Lower leg skin (tissue), 4 donors: ENCODE data around the gene ZBTB32. TPM values are rescaled to one million over a fixed set of nuclear protein-coding genes. Genes with fewer than 3 reads are reported as not detected.

Experiments
- DNase-seq, 2 donors: peaks; one replicate each; pipeline ENCODE4 v3.0.0-alpha.2; 2019; ENCODE audit warnings: low spot score in 2 of 2
- H3K4me3 ChIP-seq: fragments of 200-600 bp; sonication (generic); 2 replicates; pipeline ENCODE4 v1.5.1; 2017; ENCODE audit warnings: mild to moderate bottlenecking, low read depth; ENCODE audit not compliant: poor library complexity, severe bottlenecking
- POLR2A ChIP-seq, 2 donors: fragments of 450-650 bp; IDR thresholded peaks; one replicate each; pipeline ENCODE4 v1.6.1; 2016 to 2017; ENCODE audit warnings: antibody characterized with exemption in 2 of 2, mild to moderate bottlenecking in 1 of 2, moderate library complexity in 1 of 2
- WGBS, 2 donors: methylation state at CpG; one replicate each; pipeline ENCODE4 v1.1.5; 2018; 5-methylcytosine and 5-hydroxymethylcytosine counted together
- intact Hi-C: fragments of 100-400 bp; cut with DNase I; formaldehyde crosslinking; loops from one replicate; pipeline ENCODE4 v1.15.0; 2023; ENCODE audit warnings: low total_unique reads
- total RNA-seq, 4 donors: library from RNA; depleted of rRNA; stranded (reverse); fragments of >200 nt; gene quantifications; one replicate each; pipeline ENCODE4 v1.1.0, GENCODE V29; 2016
- TF ChIP-seq, protein P1 (sequence below), 3 donors: fragments of 450-650 bp; IDR thresholded peaks; one replicate each; pipeline ENCODE4 v1.5.1; 2016; ENCODE audit warnings: antibody characterized with exemption in 3 of 3, mild to moderate bottlenecking in 3 of 3, moderate library complexity in 2 of 3

ZBTB32 gene
- total RNA-seq, 4 donors from 2014 or later, result not detected

DNA sequence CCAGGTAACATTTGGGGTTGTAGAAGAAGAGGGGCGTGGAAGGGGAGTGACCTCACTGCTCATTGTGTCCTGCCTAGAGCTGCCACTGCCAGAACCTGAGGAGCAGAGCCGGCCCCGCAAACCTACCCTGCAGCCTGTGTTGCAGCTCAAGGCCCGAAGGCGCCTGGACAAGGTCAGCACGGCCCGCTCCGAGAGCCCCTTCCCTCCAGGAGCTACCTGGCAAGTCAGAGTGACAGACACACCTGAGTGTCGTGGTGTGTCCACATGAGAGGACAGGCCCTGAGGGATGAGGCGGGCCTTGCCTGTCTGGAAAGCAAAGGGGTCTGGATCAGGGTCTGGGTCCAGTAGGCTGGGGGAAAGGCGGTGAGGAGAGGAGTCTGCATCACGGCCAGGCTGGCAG is 20.2 kb downstream of the ZBTB32 start:
- intact Hi-C loops, result no loop called here
- DNase-seq, result no peak
- TF ChIP-seq, protein P1, sequence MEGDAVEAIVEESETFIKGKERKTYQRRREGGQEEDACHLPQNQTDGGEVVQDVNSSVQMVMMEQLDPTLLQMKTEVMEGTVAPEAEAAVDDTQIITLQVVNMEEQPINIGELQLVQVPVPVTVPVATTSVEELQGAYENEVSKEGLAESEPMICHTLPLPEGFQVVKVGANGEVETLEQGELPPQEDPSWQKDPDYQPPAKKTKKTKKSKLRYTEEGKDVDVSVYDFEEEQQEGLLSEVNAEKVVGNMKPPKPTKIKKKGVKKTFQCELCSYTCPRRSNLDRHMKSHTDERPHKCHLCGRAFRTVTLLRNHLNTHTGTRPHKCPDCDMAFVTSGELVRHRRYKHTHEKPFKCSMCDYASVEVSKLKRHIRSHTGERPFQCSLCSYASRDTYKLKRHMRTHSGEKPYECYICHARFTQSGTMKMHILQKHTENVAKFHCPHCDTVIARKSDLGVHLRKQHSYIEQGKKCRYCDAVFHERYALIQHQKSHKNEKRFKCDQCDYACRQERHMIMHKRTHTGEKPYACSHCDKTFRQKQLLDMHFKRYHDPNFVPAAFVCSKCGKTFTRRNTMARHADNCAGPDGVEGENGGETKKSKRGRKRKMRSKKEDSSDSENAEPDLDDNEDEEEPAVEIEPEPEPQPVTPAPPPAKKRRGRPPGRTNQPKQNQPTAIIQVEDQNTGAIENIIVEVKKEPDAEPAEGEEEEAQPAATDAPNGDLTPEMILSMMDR (IDR thresholded peaks at IDR 0.05), result no peak
- TF ChIP-seq POLR2A (IDR thresholded peaks at IDR 0.05), result no peak
- WGBS, 2 donors, result 94 to 95% methylated on average over 12 of the region's 12 CpGs
- no peak overlapping the region for H3K4me3 ChIP-seq

DNA sequence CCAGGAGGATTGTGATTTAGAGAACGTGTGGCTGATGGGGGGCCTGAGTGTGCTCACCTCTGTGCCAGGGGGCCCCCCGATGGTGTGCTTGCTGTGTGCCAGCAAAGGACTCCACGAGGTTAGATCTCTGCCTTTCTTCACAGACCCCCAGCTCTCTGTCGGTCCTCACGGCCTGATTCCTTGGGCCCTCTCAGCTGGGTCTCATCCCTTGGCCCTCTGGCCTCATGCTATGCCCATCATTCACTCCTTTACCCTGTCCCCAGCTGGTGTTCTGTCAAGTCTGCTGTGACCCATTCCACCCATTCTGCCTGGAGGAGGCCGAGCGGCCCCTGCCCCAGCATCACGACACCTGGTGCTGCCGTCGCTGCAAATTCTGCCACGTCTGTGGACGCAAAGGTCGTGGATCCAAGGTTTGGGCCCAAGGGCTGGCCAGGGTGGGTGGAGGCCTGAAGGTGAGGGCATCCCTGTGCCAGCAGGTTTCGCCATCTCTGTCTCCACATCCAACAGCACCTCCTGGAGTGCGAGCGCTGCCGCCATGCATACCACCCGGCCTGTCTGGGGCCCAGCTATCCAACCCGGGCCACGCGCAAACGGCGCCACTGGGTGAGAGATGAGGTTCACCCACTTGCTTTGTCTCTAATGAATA is 21.0 kb downstream of the ZBTB32 start:
- no peak for DNase-seq
- H3K4me3 ChIP-seq, result no peak overlapping the region
- 94 to 95% methylated on average over 23 of the region's 23 CpGs for WGBS, 2 donors
- TF ChIP-seq POLR2A (IDR thresholded peaks at IDR 0.05), result no peak
- TF ChIP-seq, protein P1 (IDR thresholded peaks at IDR 0.05), result no peak
- intact Hi-C loops, result no loop called here

DNA sequence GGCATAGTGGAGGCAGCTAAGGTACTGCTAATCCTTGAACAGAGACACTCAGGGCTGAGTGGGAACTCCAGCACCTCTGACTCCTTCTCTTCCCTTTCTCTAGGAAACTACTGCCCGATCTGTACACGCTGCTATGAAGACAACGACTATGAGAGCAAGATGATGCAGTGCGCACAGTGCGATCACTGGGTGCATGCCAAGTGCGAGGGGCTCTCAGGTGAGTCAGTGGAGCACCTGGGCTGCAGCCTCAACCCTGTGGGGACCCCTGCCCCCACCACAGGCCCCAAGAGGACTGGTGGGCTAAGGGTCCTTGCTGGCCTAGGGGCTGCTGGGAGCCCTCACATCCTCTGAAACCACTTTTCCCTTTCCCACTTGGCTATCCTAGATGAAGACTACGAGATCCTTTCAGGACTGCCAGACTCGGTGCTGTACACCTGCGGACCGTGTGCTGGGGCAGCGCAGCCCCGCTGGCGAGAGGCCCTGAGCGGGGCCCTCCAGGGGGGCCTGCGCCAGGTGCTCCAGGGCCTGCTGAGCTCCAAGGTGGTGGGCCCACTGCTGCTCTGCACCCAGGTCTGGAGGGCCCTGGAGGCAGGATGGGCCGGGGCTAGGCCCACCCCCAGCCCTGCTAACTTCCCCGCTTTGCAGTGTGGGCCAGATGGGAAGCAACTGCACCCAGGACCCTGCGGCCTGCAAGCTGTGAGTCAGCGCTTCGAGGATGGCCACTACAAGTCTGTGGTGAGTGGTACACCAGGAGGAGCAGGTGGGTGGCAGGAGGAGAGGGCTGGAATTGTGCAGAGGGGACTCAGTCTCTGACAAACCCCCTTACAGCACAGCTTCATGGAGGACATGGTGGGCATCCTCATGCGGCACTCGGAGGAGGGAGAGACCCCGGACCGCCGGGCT is 22.9 kb downstream of the ZBTB32 start:
- DNase-seq, result no peak
- intact Hi-C loops, result no loop called here
- TF ChIP-seq, protein P1 (IDR thresholded peaks at IDR 0.05), result no peak
- no peak for TF ChIP-seq POLR2A (IDR thresholded peaks at IDR 0.05)
- H3K4me3 ChIP-seq, result no peak overlapping the region
- WGBS, 2 donors, result 93 to 94% methylated on average over 9 to 22 of the region's 25 CpGs

DNA sequence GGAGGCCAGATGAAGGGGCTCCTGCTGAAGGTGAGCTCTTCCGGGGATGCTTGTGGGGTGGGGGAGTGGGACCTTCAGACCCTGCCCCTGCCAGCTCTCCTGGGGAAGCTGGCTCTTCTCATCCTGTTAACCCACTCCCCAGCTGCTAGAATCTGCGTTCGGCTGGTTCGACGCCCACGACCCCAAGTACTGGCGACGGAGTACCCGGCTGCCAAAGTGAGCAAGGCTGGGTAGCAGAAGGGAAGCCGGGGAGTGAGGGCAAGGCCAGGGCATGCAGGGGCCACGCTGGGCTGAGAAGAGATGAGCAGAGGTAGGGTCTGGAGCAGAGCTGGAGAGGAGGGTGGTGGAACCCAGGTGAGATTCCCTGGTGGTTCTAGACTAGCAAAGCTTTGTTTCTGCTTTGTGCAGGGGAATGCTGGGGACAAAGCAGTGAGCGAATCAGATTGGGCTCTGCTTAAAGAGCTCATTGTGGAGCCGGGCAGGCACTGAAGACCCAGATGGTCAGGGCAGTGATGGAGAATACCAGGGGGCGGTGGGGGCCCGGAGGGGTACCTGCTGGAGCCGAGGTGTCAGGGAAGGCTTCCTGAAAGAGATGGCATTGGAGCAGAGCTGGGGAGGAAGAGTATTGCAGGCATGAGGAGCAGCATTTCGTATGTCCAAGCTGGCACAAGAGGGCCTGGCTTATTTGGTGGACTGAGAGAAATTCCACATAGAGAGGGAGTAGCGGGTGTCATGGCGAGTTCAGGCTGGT is 23.8 kb downstream of the ZBTB32 start:
- DNase-seq, result no peak
- intact Hi-C loops, result no loop called here
- 94 to 95% methylated on average over 16 to 19 of the region's 19 CpGs for WGBS, 2 donors
- TF ChIP-seq, protein P1 (IDR thresholded peaks at IDR 0.05), result no peak
- no peak overlapping the region for H3K4me3 ChIP-seq

DNA sequence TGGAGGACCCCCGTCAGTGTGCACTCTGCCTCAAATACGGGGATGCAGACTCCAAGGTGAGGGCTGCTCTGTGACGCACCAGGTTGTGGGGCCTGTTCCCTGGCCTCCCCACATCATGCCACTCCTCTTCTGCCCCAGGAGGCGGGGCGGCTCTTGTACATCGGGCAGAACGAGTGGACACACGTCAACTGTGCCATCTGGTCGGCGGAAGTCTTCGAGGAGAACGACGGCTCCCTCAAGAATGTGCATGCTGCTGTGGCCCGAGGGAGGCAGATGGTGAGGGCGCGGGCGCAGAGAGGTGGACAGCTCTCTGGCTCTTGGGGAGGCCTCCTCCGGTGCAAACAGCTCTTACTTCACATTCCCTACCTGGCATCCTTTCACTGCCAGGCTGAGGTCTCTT is 24.7 kb downstream of the ZBTB32 start:
- intact Hi-C loops, result no loop called here
- 82 to 83% methylated on average over 18 of the region's 18 CpGs for WGBS, 2 donors

More for the DNA sequence above, 24.7 kb downstream of the ZBTB32 start:
- no peak for DNase-seq
- H3K4me3 ChIP-seq, result no peak overlapping the region
- TF ChIP-seq, protein P1 (IDR thresholded peaks at IDR 0.05), result no peak
- no peak for TF ChIP-seq POLR2A (IDR thresholded peaks at IDR 0.05)
